ENCODE results near the gene CLTC.
"Not testable (repeated sequence)": the region's sequence is repeated elsewhere in the genome, so short reads cannot be mapped to it uniquely, and the experiment has no call there.

CLTC gene

DNA sequence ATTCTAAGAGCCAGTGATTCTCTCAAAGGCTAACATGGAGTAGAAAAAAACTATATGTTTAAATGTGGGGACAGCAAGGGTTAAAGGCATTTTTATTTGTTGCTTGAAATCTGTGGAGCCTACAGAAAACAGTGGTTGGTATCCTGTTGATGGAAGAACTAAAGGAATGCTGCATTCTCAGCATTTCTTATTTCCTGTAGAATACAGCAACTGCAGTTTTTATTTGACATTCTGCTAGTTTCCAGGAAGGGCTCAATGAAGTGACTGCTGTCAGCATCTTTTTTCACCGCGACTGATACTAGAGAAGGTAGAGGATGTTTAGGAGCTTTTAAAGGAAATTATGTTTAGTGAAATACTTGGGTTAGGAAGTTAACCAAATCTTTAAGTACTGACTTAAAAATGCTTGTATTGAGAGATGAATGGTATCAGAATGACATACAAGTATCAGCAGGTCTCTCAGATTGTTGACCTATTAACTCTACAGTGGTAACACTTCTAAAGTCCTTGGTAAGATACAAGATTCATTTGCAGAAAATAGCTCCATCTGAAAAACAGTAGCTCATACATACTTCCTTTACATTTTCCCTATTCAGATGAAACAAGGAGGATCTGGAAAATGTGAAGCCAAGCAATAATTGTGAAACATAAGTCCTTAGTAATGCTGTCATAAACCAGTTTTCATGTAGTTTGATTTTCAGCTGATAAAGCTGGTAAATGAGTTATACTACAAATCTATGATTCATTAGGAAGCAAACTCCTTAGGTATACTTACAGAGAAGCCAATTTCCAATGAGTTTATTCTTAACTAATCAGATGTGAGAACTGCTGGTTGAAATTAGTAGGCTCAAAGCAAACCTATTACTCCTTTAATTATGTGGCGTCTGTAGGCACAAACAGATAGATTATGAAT lies 15.2 kb downstream of the CLTC start:
- DNase-seq = no peak

GRCh38 chr17:59637611-59638310 lies 18.1 kb downstream of the CLTC start:
- DNase-seq = no peak

GRCh38 chr17:59638553-59638952 lies 18.9 kb downstream of the CLTC start:
- DNase-seq = no peak

DNA sequence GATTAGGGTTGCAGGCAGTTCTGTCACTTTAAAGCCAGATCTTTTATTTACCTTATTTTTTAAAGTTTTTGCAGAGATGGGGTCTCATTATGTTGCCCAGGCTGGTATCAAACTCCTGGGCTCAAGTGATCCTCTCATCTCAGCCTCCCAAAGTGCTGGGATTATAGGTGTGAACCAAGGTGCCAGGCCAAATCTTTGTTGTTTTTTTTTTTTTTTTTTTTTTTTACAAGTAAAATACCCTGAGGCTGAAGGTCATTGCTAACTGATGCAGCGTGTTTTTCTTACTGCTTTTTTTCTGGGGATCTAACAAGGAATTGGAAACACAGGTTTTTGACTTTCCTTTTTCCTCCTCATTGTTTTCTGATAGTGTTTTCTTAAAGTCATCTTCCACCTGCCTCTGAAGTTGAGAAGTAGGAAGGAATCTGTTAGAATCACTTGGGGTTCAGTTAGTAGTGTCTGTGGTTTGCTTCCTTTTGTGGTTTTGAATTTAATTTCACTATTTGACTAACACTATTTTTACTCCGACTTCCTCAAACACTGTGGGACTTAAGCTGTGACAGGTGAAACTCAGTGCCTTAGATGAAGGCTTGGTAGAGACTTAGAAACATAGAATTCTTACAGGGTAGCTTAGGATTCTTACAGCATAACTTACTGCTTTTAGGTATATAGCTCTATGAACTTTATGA lies 22.2 kb downstream of the CLTC start:
- DNase-seq = no peak

- DNase-seq = no peak
Measured at GRCh38 chr17:59642565-59642964, 22.9 kb downstream of the CLTC start.

DNA sequence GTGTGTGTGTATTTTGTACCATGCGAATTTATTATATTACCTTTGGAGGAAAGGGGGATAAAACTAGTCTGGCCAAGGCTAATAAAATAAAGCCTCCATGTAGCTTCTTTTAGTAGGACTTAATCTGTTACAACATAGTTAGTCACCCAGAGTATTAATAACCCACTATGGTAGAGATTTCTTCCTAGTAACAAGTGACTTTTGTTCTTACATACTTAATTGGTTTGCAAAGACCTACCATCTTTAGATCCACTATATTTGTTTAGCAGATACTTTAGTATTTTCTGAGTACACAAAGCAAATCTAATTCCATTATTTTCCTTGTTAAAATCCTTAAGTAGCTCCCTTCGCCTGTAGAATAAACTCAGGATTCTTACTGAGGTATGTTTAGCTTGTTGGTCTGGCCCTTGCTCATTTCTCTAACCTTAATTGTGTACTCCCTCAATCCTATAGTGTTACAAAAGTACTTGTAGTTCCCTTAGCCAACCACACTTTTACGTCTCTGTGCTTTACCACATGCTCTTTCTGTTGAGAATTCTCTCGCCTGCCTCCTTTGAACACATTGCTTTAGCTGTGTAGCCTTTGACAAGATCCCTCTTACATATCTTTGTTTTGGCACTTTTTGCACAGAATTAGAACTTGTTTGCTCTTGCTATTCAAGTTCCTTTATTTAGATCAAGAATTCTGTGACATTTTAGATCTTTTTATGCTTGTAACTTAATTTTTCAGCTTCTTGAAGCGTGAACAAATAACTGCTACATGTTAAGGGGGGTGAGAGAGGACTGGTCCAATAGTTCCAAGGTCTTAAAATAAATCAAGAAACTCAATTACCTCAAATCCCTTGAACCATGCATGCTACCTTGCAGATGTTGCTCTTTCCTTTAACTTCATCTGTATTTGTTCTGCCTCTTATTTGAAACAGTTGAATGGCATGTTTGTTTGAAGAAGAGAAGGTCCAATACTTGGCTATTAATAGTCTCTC lies 23.8 kb downstream of the CLTC start:
- DNase-seq = no peak

- DNase-seq = no peak
Measured at GRCh38 chr17:59647288-59647687, 27.6 kb downstream of the CLTC start.

DNA sequence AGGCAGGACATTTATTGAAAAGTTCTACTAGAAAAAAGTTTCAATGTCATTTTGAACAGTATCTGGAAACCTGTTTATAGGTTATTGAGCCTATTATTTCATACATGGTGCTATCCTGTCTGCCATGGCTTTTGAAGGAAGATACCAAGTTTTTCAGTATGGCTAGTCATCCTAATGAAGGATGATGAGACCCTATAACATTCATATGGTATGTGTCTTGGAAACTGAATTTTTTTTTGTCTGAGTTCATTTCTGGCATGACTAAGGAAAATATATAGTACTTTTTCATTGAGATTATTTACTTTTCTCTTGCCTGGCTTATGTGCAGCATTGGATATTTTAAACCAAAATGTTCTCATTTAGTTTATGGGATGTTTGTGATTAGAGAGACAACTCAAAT lies 30.2 kb downstream of the CLTC start:
- no peak for DNase-seq

DNA sequence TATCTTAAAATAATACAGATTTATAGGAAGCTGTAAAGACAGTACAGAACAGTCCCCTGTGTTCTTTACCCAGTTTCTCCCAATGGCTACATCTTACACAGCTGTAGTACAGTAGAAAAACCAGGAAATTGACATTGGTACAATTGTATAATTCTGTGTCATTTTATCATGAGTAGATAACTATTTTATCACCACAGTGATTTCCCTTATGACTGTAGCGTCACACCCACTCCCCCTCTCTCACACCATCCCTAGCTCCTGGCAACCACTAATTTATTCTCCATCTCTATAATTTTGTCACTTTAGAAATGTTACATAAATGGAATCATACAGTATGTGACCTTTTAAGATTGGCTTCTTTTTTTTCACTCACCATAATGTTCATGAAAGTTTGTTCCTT lies 30.9 kb downstream of the CLTC start:
- DNase-seq = no peak

GRCh38 chr17:59651346-59651745 lies 31.7 kb downstream of the CLTC start:
- no peak for DNase-seq

- no peak for DNase-seq
Measured at GRCh38 chr17:59652119-59652518, 32.4 kb downstream of the CLTC start.

DNA sequence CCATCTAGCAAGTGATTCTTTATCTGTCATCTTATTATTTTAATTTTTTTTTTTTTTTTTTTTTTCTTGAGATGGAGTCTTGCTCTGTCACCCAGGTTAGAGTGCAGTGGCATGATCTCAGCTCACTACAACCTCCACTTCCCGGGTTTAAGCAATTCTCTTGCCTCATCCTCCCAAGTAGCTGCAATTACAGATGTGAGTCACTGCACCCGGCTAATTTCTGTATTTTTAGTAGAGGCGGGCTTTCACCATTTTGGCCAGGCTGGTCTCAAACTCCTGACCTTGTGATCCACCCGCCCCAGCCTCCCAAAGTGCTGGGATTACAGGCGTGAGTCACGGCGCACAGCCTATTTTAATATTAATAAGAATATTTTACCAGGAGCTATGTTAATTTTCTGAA lies 36.9 kb downstream of the CLTC start:
- not testable (repeated sequence) for DNase-seq

DNA sequence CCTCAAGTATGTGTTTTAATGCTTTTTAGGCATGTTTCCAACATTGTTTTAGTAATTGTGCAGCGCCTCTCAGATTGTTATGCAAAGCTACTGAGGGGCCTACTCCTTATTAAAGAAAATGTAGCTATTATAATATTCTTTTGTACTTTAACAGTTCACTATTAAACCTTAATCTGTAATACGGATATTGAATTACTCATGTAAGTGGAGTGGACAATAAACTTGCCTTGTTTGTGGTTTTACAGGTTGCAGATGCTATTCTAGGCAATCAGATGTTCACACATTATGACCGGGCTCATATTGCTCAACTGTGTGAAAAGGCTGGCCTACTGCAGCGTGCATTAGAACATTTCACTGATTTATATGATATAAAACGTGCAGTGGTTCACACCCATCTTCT lies 46.5 kb downstream of the CLTC start:
- no peak for DNase-seq

DNA sequence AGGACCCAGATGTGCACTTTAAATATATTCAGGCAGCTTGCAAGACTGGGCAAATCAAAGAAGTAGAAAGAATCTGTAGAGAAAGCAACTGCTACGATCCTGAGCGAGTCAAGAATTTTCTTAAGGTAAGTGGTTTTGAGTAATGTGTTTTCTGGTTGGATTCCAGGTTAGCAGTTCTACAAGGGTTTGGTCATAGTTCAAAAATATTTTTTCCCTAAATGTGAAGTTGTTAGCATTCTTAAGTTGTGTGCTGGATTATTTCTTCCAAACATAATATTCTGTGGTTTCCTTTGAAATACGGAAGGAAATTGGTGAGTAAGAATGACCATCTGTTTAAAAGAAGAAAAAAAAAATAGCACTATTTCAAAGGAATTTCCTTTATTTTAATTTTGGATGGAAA lies 49.1 kb downstream of the CLTC start:
- no peak for DNase-seq

DNA sequence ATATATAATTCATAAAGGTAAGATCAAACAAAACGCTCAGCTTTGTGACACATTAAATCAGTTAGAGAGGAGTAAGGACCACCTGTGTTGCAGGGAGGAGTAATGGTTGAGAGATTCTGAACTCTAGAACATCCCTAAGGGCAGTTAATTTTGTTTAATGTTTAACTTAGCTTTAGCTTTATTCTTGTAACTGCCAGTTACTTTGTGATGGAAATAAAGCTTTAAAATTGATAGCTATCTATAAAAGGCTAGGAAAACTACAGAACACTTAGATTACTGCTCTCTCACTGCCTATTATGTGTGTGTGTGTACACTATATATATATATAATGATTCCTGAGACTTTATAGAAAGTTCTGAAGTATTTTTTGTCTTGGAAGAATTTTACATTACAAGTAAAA lies 49.7 kb downstream of the CLTC start:
- DNase-seq = no peak

DNA sequence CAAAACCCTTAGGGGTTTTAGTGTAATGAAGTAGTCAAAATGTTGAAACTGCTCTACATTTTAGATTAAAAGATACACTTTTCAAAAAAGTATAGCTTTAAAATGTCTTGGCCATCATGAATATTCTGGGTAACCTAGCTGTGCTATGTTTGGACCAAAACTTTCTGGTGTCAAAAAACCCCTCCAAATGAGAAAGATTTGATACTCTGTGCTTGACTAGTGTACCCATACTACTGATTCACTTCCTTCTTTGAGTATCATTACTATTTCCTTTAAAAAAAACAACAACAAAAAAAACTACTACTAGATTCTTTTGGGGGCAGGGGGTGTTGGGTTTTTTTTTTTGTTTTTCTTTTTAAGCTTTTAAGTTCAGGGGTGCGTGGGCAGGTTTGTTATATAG lies 50.2 kb downstream of the CLTC start:
- DNase-seq = no peak

GRCh38 chr17:59671386-59671785 lies 51.7 kb downstream of the CLTC start:
- DNase-seq = no peak

- DNase-seq = no peak
Measured at GRCh38 chr17:59675231-59675630, 55.5 kb downstream of the CLTC start.

DNA sequence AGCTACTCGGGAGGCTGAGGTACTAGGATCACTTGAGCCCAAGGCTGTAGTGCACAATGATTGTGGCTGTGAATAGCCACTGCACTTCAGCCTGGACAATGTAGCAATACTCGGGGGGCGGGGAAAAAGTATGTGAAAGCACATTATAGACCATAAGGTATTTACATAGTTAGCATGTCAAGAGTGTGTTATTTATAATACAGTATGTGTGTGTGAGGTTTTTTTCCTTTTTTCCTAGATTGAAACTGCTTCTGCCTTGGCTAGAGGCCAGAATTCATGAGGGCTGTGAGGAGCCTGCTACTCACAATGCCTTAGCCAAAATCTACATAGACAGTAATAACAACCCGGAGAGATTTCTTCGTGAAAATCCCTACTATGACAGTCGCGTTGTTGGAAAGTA lies 57.0 kb downstream of the CLTC start:
- no peak for DNase-seq

DNA sequence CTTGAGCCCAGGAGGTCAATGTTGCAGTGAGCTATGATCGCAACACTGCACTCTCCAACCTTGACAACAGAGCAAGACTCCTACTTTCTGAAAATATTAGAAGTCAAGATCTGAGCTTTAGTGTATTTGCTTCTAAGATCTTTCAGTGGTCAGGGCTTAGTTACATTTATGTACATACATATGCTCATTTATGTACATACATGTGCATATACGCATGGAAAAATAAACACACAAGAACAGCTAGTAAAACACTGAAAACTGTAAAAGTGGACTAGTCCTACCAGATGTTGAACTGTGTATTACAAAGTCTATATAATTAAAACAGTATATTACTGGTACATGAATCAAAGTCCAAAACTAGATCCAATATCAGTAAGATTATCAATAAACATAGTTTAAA lies 59.2 kb downstream of the CLTC start:
- DNase-seq = no peak

GRCh38 chr17:59680314-59680713 lies 60.6 kb downstream of the CLTC start:
- DNase-seq = no peak

DNA sequence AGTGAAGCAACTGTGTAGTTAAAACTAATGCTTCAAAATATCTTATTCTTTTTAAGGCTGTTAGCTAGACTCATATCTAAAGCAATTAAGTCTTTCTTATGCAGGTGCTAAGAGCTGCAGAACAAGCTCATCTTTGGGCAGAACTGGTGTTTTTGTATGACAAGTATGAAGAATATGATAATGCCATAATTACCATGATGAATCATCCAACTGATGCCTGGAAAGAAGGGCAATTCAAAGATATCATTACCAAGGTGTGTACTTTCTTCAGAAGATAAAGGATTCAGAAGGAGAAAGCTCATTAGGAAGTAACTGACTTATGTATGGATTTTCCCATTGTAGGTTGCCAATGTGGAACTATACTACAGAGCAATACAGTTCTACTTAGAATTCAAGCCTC lies 63.6 kb downstream of the CLTC start:
- DNase-seq = no peak

DNA sequence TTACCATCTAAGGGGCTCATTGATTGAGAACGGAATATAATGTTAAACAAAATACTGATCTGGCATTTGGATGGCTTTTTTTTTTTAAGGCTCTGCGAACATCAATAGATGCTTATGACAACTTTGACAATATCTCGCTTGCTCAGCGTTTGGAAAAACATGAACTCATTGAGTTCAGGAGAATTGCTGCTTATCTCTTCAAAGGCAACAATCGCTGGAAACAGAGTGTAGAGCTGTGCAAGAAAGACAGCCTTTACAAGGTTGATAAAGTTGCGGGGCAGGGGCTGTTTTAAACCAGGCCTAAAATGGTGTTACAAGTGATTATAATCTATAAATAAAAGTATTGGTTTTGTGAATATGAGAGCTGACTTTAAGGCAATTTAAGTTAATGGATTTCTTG lies 65.3 kb downstream of the CLTC start:
- DNase-seq = no peak

All from NCI-H345 (cell line).